Mucosa of stomach (tissue), 1 donor: Measurements from ENCODE around the gene CCDC80.
"Not testable (repeated sequence)": the region's sequence is repeated elsewhere in the genome, so short reads cannot be mapped to it uniquely, and the experiment has no call there.

ENCODE experiments used
- H3K27me3 ChIP-seq: one replicate; pipeline ENCODE4 v1.7.0; 2013; ENCODE audit warnings: mild to moderate bottlenecking, low read length; ENCODE audit not compliant: control insufficient read depth, insufficient read depth
- H3K36me3 ChIP-seq: one replicate; pipeline ENCODE4 v1.7.0; 2013; ENCODE audit warnings: low read length; ENCODE audit not compliant: control insufficient read depth, insufficient read depth
- H3K4me1 ChIP-seq: one replicate; pipeline ENCODE4 v1.7.0; 2013; ENCODE audit warnings: mild to moderate bottlenecking, low read length; ENCODE audit not compliant: control insufficient read depth, insufficient read depth
- H3K4me3 ChIP-seq: one replicate; pipeline ENCODE4 v1.7.0; 2013; ENCODE audit warnings: low read length
- H3K9ac ChIP-seq: one replicate; pipeline ENCODE4 v1.7.0; 2013; ENCODE audit warnings: mild to moderate bottlenecking, low read length, moderate library complexity
- H3K9me3 ChIP-seq: one replicate; pipeline ENCODE4 v1.7.0; 2013; ENCODE audit warnings: mild to moderate bottlenecking, low read length, moderate library complexity; ENCODE audit not compliant: control insufficient read depth
- donor health status: Pancreatic carcinoma.

CCDC80 gene

DNA sequence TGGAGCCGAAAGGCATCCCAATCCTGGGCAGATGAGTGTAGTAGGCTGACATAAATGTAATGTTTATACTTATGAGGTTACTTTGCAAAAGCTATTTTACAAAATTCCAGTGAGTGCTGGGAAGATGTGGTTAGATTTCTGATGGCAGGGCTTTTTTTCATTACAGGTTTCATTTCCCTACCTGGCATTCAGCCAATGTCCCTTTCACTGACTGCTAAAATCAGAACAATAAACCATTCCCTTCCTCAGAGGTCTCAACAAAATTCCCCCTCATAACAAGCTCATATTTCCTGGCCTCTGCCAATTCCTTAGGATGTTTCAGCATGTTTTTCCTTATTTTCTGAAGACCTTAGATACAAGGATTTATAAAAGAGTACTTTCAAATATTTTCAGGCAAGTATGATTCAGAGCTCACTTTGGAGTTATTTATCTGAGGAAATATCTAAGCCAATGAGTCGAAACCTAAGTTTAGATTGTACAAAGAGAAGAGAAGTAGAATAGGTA lies 40.9 kb upstream of the CCDC80 start:
- Histone ChIP-seq H3K27me3 (no peaks in the 10 kb centered on the region), H3K9ac (no peak overlapping the region), H3K36me3 (no peaks in the 10 kb centered on the region), H3K4me3 (no peak overlapping the region), H3K9me3 (no peaks in the 10 kb centered on the region), H3K4me1 (peaks cover 3% of the 10 kb centered on the region)

GRCh38 chr3:112676659-112677234 lies 35.8 kb upstream of the CCDC80 start:
- H3K27me3 ChIP-seq: no peaks in the 10 kb centered on the region
- H3K36me3 ChIP-seq: no peaks in the 10 kb centered on the region
- H3K9ac ChIP-seq: no peak overlapping the region
- peaks cover 3% of the 10 kb centered on the region for H3K4me1 ChIP-seq
- no peak overlapping the region for H3K4me3 ChIP-seq
- H3K9me3 ChIP-seq: no peaks in the 10 kb centered on the region

GRCh38 chr3:112675943-112676535 lies 35.1 kb upstream of the CCDC80 start:
- Histone ChIP-seq H3K36me3 (no peaks in the 10 kb centered on the region), H3K27me3 (no peaks in the 10 kb centered on the region), H3K4me3 (no peak overlapping the region), H3K4me1 (peaks cover 3% of the 10 kb centered on the region), H3K9me3 (no peaks in the 10 kb centered on the region), H3K9ac (no peak overlapping the region)

- Histone ChIP-seq H3K36me3 (no peaks in the 10 kb centered on the region), H3K9me3 (no peaks in the 10 kb centered on the region), H3K27me3 (no peaks in the 10 kb centered on the region), H3K4me1 (peaks cover 3% of the 10 kb centered on the region), H3K4me3 (no peak overlapping the region), H3K9ac (no peak overlapping the region)
These were observed 34.4 kb upstream of the CCDC80 start for GRCh38 chr3:112675349-112675748.

DNA sequence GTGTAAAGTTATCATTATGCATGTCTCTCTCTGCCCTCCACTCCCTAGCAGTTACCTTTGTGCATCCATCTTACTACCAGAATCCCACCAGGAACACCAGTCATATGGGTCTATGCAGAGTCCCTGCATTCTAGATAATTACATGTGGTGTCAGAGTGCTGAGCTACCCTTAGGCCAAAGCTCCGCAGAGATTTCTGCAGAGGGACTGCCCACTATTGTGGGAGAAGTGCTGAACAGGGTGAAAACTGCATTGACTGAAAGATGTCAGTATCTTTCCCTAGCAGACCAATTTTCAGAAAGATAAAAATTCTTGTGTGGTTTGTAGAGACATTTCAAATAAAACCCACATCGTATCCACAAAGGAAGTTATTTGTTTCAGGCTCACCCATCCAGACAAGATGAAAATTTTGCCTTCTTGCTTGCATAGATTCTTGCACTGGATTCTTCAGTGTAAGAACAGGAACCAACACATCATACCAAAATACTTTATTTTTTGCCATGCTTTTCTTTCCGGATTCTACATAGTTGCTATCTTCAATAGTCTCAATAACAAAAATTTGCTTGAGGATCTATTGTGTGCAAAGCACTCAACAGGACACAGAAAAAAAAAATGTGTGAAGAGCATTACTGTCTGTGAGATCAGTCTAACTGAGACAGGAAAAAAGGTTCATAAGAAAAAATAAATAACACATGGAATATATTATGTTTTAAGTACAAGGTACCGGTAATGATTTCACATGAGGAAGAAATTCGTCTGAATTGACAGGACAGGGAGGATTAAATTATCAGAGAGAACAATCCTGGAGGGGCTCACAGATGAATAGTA lies 32.0 kb upstream of the CCDC80 start:
- H3K36me3 ChIP-seq: no peaks in the 10 kb centered on the region
- no peaks in the 10 kb centered on the region for H3K27me3 ChIP-seq
- peaks cover 3% of the 10 kb centered on the region for H3K4me1 ChIP-seq
- no peak overlapping the region for H3K4me3 ChIP-seq
- no peaks in the 10 kb centered on the region for H3K9me3 ChIP-seq
- no peak overlapping the region for H3K9ac ChIP-seq

DNA sequence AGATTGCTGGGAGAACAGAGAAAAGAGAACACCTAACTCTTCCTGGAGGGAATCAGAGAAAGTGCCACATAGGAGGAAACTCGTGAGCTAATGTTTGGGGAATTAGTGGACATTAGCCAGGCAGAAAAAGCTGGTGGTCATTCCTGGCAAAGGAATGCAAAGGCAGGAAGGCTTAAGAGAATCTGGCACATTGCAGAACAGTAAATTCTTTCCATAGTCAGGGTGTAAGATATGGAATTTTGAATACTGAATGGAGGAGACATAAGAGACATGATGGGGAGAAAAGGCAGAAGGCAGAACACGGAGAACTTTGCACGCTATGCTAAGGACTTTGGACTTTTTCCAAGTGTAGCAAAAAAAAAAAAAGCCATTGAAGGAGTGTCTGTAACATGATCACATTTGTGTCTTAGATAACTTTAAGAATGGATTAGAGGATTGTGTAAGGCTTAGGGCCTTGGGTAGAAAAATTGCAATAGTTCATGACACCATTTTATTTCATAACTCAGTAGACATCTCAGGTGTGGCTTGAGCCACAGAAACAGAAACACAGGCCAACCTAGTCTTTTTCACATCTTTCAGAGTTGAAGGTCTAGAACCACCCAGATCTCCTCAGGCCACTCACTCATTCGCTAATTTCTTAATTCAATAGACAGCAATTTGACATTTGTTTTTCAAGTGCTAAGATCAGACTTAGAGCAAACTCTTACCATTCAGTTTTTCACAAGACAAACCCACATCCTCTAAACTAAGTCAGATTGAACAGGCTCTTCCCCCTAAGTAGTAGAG lies 31.2 kb upstream of the CCDC80 start:
- Histone ChIP-seq H3K9me3 (no peaks in the 10 kb centered on the region), H3K4me3 (no peak overlapping the region), H3K9ac (no peak overlapping the region), H3K4me1 (peaks cover 2% of the 10 kb centered on the region), H3K36me3 (no peaks in the 10 kb centered on the region), H3K27me3 (no peaks in the 10 kb centered on the region)

DNA sequence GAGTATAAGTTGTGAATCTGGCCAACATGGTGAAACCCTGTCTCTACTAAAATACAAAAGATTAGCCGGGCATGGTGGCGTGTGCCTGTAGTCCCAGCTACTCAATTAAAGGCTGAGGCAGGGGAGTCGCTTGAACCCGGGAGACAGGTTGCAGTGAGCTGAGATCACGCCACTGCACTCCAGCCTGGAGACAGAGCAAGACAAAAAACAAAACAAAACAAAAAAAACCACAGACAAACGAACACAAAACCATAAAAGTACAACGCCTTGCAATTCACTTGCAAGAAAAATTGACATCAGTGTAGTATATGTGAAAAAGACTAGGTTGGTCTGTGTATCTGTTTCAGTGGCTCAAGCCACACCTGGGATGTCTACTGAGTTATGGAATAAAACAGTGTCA lies 29.9 kb upstream of the CCDC80 start:
- Histone ChIP-seq H3K9me3 (no peaks in the 10 kb centered on the region), H3K4me1 (no peaks in the 10 kb centered on the region), H3K9ac (no peak overlapping the region)

DNA sequence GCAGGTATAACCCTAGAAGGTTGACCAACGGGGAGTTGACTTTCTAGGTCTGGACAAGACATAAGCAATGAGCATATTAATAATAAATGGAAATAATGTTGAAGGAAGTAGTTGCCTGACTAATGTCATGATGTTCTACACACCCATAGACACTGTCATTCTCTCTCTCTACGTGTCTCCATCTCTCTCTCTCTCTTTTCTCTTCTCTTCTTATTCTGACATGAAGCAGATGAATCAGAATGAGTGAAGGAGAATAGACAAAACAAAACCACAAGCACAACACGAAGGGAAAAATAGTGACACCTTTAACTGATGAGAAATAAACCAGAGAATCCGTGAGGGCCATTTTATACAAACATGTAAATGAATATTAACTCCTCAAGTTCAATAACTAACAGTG lies 26.7 kb upstream of the CCDC80 start:
- H3K36me3 ChIP-seq: no peaks in the 10 kb centered on the region
- H3K9ac ChIP-seq: no peak overlapping the region
- H3K9me3 ChIP-seq: no peaks in the 10 kb centered on the region
- H3K4me1 ChIP-seq: no peaks in the 10 kb centered on the region
- no peak overlapping the region for H3K4me3 ChIP-seq
- H3K27me3 ChIP-seq: no peaks in the 10 kb centered on the region

More for the DNA sequence above, 29.9 kb upstream of the CCDC80 start:
- Histone ChIP-seq H3K4me3 (no peak overlapping the region), H3K36me3 (no peaks in the 10 kb centered on the region), H3K27me3 (no peaks in the 10 kb centered on the region)

DNA sequence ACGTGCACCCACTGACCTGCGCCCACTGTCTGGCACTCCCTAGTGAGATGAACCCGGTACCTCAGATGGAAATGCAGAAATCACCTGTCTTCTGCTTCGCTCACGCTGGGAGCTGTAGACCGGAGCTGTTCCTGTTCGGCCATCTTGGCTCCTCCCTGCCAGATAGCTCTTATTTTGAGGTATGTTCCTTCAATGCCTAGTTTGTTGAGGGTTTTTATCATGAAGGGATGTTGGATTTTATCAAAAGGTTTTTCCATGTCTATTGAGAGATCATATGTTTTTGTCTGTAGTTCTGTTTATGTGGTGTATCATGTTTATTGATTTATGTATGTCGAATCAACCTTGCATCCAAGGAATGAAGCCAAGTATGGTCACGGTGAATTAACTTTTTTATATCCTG lies 24.1 kb upstream of the CCDC80 start:
- not testable (repeated sequence) for H3K27me3 ChIP-seq, H3K9me3 ChIP-seq, H3K36me3 ChIP-seq, H3K9ac ChIP-seq, H3K4me3 ChIP-seq, H3K4me1 ChIP-seq

DNA sequence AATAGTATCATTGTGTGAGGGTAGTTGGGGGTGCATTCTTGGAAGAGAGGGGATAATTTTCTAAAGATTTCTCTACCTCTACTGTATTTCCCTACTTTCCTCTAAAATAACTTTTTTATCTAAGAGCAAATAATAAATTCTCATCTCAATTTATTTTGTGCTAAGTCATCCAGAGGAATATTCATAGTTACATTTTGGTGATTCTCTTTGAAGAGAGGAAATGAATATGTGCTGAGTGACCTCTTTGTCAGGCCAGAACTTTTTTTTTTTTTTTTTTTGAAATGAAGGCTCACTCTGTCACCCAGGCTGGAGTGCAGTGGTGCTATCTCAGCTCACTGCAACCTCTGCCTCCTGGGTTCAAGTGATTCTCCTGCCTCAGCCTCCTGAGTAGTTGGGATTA lies 15.1 kb upstream of the CCDC80 start:
- no peaks in the 10 kb centered on the region for H3K4me1 ChIP-seq
- H3K9ac ChIP-seq: no peak overlapping the region
- no peaks in the 10 kb centered on the region for H3K27me3 ChIP-seq
- H3K4me3 ChIP-seq: no peak overlapping the region
- H3K9me3 ChIP-seq: no peaks in the 10 kb centered on the region
- no peaks in the 10 kb centered on the region for H3K36me3 ChIP-seq

- Histone ChIP-seq H3K27me3 (no peaks in the 10 kb centered on the region), H3K4me1 (no peaks in the 10 kb centered on the region), H3K9ac (no peak overlapping the region), H3K36me3 (no peaks in the 10 kb centered on the region), H3K4me3 (no peak overlapping the region), H3K9me3 (no peaks in the 10 kb centered on the region)
These were observed 14.0 kb upstream of the CCDC80 start for GRCh38 chr3:112654979-112655378.

DNA sequence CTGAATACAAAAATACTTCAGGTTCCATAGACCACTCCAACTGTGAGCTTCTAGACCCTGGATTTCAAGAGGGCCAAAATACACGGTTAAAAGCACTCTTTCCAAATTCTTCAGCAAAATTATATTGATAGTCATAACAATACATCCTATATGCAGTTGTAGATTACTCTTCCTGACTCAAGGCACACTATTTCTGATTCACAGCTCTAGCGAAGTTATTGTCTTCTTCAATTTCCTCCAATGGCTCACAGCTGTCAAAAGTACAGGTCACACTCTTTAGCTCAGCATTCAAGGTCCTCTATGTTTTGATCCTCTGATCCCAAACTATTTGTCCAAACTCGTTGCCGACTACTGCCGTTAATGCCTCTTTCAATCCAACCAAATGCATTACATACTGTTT lies 13.5 kb upstream of the CCDC80 start:
- no peaks in the 10 kb centered on the region for H3K27me3 ChIP-seq
- H3K9me3 ChIP-seq: no peaks in the 10 kb centered on the region
- H3K4me3 ChIP-seq: no peak overlapping the region
- no peak overlapping the region for H3K9ac ChIP-seq
- no peaks in the 10 kb centered on the region for H3K36me3 ChIP-seq
- H3K4me1 ChIP-seq: no peaks in the 10 kb centered on the region
